Astrocyte of the spinal cord (primary cell): Measurements from ENCODE around the gene AGER.
A peak's percentile ranks its signal among the peaks of the same experiment; 100 is the strongest.

Experiments used
- DNase-seq: peaks from one replicate; pipeline ENCODE4 v3.0.0; 2011; ENCODE audit warnings: low read depth, low spot score
- H3K4me3 ChIP-seq: 2 replicates; pipeline ENCODE4 v1.5.1; 2011; ENCODE audit warnings: low read depth, mild to moderate bottlenecking, low read length, moderate library complexity
- in situ Hi-C: cut with HindIII; loops from 2 replicates; pipeline ENCODE4 v1.10.0; 2017; ENCODE audit warnings: low sequenced_read_pairs
- TF ChIP-seq, protein P1 (sequence below): IDR thresholded peaks from 2 replicates; pipeline ENCODE4 v1.5.1; 2012; ENCODE audit warnings: low read depth, mild to moderate bottlenecking, low read length, inconsistent platforms

AGER gene

DNA sequence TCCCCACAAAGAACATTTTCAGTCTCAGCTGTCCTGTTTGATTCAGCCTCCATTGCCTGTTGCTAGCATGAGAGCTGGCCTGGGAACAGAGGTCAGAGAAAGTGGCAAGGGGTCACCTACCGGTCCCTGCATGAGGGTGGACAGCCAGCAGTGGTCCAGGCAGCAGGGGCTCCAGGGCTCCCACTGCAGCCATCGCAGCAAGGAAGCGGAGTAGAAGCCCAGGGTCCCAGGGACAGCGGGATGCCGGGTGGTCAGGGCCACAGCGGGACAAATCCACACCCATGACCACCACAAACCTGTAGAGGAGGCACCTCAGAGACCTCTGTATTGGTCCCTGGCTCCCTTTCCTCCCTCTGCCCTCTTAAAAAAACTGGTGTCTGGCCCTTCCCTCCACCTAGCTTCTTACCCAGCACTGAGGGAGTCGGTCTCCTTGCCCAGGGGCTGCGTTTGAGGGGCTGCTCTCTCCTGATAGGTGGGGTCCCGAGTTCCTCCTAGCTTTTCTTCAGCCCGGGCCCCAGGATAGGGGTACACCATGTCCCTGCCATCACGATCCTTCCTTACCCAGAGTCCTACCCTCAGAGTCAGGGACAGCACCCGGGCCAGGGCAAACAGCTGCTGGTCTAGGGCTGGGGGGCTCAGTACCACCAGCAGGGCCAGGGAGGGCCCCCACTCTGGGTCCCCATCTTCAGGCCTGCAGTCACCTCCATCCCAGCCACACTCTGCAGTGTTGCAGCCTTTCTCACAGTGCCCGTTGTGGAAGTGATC lies 16.8 kb upstream of the AGER start:
- H3K4me3 ChIP-seq: no peak overlapping the region
- TF ChIP-seq, protein P1, sequence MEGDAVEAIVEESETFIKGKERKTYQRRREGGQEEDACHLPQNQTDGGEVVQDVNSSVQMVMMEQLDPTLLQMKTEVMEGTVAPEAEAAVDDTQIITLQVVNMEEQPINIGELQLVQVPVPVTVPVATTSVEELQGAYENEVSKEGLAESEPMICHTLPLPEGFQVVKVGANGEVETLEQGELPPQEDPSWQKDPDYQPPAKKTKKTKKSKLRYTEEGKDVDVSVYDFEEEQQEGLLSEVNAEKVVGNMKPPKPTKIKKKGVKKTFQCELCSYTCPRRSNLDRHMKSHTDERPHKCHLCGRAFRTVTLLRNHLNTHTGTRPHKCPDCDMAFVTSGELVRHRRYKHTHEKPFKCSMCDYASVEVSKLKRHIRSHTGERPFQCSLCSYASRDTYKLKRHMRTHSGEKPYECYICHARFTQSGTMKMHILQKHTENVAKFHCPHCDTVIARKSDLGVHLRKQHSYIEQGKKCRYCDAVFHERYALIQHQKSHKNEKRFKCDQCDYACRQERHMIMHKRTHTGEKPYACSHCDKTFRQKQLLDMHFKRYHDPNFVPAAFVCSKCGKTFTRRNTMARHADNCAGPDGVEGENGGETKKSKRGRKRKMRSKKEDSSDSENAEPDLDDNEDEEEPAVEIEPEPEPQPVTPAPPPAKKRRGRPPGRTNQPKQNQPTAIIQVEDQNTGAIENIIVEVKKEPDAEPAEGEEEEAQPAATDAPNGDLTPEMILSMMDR: no peak
- in situ Hi-C loops: no loop called here
- no peak for DNase-seq

DNA sequence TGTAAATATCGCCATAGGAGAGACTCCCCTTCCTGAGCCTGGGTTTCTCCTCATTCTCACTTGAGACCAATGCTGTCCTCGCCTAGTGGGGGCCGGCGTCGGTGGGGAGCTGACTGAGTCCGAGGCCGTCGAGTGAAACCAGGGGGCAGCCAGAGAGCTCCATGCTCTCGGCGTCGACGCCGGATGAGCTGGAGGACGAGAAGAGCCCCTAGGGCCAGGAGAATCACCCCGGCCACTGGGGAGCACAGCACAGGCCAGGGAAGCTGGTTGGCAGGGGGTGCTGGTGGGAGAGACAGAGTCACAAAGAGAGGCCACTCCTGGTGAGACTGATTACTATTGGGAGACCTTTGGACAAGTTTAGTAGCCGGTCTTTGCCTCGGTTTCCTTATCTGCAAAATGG lies 14.8 kb upstream of the AGER start:
- in situ Hi-C loops: no loop called here
- TF ChIP-seq, protein P1: no peak
- no peak overlapping the region for H3K4me3 ChIP-seq
- no peak for DNase-seq

DNA sequence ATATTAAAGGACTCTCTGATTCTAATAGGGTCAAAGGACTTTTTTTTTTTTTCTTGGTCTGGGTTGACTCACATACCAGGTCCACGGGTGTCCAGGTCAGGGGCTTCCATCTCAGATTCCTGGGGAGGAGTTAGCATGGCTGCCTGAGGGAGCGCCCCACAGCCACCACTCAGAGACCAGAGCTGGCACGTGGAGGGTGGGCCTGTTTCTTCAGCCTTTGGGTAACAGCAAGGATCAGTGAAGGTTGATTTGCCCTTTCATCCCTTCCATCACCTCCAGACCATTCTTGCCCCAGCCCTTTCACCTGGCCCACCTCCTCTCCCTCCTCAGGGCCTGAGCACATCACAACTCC lies 14.3 kb upstream of the AGER start:
- TF ChIP-seq, protein P1: no peak
- DNase-seq: no peak
- in situ Hi-C loops: no loop called here
- no peak overlapping the region for H3K4me3 ChIP-seq

DNA sequence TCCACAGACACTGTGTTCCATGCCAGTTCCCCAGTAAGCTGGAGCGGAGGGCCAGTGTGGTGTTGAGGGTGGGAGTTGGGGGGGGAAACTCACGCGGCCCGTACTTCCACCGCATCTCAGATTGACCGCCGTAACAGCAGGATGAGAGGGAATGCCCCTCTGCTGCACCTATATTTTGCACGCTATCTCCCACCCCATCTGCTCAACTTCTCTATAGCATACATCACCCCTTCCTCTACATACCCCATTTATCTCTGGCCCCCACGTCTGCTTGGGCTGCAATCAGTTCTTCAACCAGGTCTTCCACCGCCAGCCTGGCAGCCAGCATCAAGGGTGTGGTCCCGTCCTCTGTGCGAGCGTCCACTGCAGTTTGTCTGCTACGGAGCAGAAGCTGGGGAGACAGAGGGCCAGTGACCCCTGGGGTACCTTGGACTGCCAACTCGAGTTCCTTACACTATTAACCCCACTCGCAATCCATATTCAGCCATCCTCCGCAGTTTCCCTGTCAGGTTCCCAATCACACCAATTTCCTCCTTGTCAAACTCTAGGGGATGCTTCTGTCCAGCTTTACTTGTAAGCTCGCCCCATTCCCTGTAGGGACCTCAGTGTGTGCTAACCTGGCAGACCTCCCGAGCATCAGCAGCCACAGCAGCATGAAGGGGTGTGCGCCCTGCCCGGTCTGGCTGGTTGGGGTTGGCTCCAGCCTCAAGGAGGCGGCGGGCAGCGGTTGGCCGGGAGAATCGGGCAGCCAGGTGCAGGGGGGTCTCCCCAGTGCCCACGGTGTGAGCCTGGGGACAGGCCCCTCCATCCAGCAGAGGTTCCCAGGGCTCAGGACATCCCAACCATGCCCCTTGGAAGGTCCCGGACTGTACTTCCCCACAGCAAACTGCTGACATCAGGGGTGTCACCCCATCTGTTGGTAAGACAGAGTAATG lies 12.9 kb upstream of the AGER start:
- H3K4me3 ChIP-seq: peak overlapping the region; percentile 67
- TF ChIP-seq, protein P1: no peak
- peak; percentile 4 for DNase-seq
- in situ Hi-C loops: no loop called here

DNA sequence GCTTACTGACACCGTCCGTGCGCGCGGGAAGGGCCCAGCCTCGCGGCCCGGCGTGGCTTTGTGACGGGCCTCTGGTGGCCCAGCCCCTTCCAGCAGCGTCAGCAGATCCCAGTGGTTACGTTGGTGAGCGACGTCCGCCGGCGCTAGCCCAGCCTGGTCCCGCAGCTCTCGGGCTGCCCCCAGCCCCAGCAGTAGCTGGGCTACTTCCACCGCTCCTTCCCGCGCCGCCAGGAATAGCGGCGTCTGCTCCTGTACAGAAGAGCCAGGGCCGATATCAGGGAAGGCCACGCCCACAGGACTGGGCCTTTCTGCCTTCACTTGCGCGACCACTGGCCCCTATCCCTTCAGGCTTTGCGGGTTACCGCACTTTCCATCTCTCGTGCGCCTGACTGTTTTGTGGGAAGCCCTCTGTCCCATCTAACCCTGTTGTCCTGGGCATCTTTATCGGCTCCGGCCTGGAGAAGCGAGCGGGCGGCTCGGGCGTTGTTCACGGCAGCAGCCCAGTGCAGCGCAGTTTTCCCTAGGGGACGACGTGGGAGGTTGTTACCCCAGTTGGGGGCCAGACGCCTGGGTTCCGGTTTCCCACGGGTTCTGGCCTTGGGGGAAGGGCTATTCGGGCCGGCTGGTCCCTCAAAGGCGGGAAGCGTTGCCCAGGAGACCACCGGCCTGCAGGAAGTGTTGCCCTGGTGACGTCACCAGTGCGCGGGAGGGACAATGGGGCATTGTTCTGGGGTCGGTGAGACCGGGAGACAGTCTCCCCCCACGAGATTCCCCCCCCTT lies 12.0 kb upstream of the AGER start:
- H3K4me3 ChIP-seq: peak overlapping the region; percentile 67
- TF ChIP-seq, protein P1: no peak
- DNase-seq: peak; percentile 90
- in situ Hi-C loops: no loop called here

DNA sequence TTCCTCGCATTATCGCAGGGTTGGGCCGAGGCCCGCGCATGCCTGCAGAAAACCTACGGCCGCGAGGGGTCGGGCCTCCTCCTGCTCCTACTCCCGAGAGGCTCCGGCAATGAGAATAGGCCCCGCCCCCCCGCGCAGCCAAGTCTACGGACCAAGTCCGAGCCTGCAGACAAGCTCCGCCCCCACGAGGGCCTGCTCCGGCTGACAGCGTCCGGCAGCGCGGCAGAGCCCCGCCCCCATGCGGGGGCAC lies 11.5 kb upstream of the AGER start:
- TF ChIP-seq, protein P1: peak; percentile 54
- no peak overlapping the region for H3K4me3 ChIP-seq
- in situ Hi-C loops: no loop called here
- peak; percentile 100 for DNase-seq
